Natural killer cell (primary cell): ENCODE results near the gene PLIN4. TPM values are rescaled to one million over a fixed set of nuclear protein-coding genes. Genes with fewer than 3 reads are reported as not detected.

Source experiments
- ATAC-seq, 3 donors: fragments of 150-1000 bp in 2 of 3; fragments of 200-7000 bp in 1 of 3; cut with Tn5 transposase; 1 replicate in 1 of 3; 2 replicates in 2 of 3; pipeline ENCODE4 v1.10.0; 2021; ENCODE audit warnings: mild to moderate bottlenecking in 2 of 3, moderate library complexity in 2 of 3
- DNase-seq, 2 donors: peaks; one replicate each; pipeline versions ENCODE4 v3.0.0 to v3.0.0-alpha.2; 2013 to 2021; ENCODE audit warnings: mixed read lengths in 1 of 2
- H3K27ac ChIP-seq: one replicate; pipeline ENCODE4 v1.5.1; 2013; ENCODE audit warnings: mild to moderate bottlenecking, low read length
- H3K27me3 ChIP-seq: one replicate; pipeline ENCODE4 v1.6.1; 2013; ENCODE audit warnings: low read length; ENCODE audit not compliant: control insufficient read depth, insufficient read depth
- H3K36me3 ChIP-seq: one replicate; pipeline ENCODE4 v1.6.1; 2013; ENCODE audit warnings: low read length; ENCODE audit not compliant: control insufficient read depth, insufficient read depth
- H3K4me1 ChIP-seq: one replicate; pipeline ENCODE4 v1.6.1; 2013; ENCODE audit warnings: low read length; ENCODE audit not compliant: control insufficient read depth, insufficient read depth
- H3K4me3 ChIP-seq: one replicate; pipeline ENCODE4 v1.5.1; 2013; ENCODE audit warnings: low read length
- H3K9me3 ChIP-seq: one replicate; pipeline ENCODE4 v1.6.1; 2013; ENCODE audit warnings: low read length; ENCODE audit not compliant: control insufficient read depth, insufficient read depth
- H3K27ac Mint-ChIP-seq, 2 donors: one replicate each; pipeline ENCODE4 v1.8.0; 2022; ENCODE audit warnings: mild to moderate bottlenecking in 2 of 2, mixed read lengths in 2 of 2, moderate library complexity in 1 of 2
- H3K27me3 Mint-ChIP-seq, 2 donors: one replicate each; pipeline ENCODE4 v1.8.0; 2022; ENCODE audit warnings: low read depth in 2 of 2, mixed read lengths in 2 of 2
- H3K36me3 Mint-ChIP-seq: one replicate; pipeline ENCODE4 v1.8.0; 2022; ENCODE audit warnings: mixed read lengths
- H3K4me1 Mint-ChIP-seq, 2 donors: one replicate each; pipeline ENCODE4 v1.8.0; 2022; ENCODE audit warnings: mixed read lengths in 2 of 2
- H3K4me3 Mint-ChIP-seq: one replicate; pipeline ENCODE4 v1.8.0; 2022; ENCODE audit warnings: mild to moderate bottlenecking, moderate library complexity, mixed read lengths
- H3K9me3 Mint-ChIP-seq, 2 donors: one replicate each; pipeline ENCODE4 v1.8.0; 2022; ENCODE audit warnings: mixed read lengths in 2 of 2
- WGBS: methylation state at CpG from one replicate; pipeline ENCODE4 v1.1.7; 2013; ENCODE audit warnings: missing lambda C conversion rate; ENCODE audit not compliant: insufficient coverage; 5-methylcytosine and 5-hydroxymethylcytosine counted together
- intact Hi-C: fragments of 100-400 bp; cut with micrococcal nuclease; formaldehyde crosslinking; loops from one replicate; pipeline ENCODE4 v1.14.2; 2022
- total RNA-seq, 4 donors: library from RNA; stranded (reverse); fragments of 120-200 nt in 1 of 4; gene quantifications; one replicate each; pipeline versions ENCODE4 v1.2.3 to v1.2.4, GENCODE V29; 2013 to 2022
- TF ChIP-seq, protein P1 (sequence below): fragments of 200-600 bp; IDR thresholded peaks from one replicate; pipeline ENCODE4 v1.8.0; 2022; ENCODE audit warnings: antibody characterized with exemption

PLIN4 gene
- total RNA-seq, 3 donors from 2014 or later (not counting 1 experiment from before 2014, with no cell fraction given), result 0.33 TPM; not detected in 2

DNA sequence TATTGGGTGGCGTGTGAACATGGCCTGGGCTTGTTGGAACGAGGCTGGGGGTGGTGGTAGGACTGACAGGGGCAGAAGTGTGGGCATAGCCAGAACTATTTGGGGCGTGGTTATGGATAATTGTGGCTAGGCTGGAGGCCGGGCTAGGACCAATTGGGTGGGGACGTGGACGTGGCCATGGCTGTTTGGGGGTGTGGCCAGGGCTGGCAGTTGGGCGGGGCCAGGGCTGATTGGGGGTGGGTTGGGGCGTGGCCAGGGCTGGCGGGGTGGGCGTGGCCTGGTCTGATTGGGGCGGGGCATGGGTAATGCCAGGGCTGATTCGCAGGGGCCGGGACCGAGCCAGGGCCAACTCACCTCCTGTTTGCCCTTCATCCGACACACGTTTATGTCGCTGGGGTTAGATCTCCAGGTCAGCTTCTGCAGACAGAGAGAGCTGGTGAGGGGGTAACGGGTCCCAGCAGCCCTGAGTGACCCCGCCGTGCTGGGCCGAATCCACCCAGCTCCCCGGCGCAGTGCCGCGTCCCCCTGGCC is 38.4 kb upstream of the PLIN4 start:
- Histone ChIP-seq H3K36me3 (no peaks in the 10 kb centered on the region), H3K4me3 (no peak overlapping the region), H3K4me1 (peaks cover 7% of the 10 kb centered on the region), H3K9me3 (no peaks in the 10 kb centered on the region), H3K27ac (no peak overlapping the region), H3K27me3 (no peaks in the 10 kb centered on the region)
- H3K9me3 Mint-ChIP-seq, result peaks cover 4 to 6% of the 10 kb centered on the region in 2 donors
- H3K4me1 Mint-ChIP-seq, result peaks cover 0 to 7% of the 10 kb centered on the region in 2 donors
- H3K27ac Mint-ChIP-seq, result no peak overlapping the region
- ATAC-seq (no peak), DNase-seq (no peak)
- no peaks in the 10 kb centered on the region for H3K36me3 Mint-ChIP-seq
- H3K4me3 Mint-ChIP-seq, result no peak overlapping the region
- peaks cover 0 to 2% of the 10 kb centered on the region in 2 donors for H3K27me3 Mint-ChIP-seq
- intact Hi-C loops, result no loop called here
- WGBS, result 91% methylated on average over 25 of the region's 25 CpGs
- TF ChIP-seq, protein P1, sequence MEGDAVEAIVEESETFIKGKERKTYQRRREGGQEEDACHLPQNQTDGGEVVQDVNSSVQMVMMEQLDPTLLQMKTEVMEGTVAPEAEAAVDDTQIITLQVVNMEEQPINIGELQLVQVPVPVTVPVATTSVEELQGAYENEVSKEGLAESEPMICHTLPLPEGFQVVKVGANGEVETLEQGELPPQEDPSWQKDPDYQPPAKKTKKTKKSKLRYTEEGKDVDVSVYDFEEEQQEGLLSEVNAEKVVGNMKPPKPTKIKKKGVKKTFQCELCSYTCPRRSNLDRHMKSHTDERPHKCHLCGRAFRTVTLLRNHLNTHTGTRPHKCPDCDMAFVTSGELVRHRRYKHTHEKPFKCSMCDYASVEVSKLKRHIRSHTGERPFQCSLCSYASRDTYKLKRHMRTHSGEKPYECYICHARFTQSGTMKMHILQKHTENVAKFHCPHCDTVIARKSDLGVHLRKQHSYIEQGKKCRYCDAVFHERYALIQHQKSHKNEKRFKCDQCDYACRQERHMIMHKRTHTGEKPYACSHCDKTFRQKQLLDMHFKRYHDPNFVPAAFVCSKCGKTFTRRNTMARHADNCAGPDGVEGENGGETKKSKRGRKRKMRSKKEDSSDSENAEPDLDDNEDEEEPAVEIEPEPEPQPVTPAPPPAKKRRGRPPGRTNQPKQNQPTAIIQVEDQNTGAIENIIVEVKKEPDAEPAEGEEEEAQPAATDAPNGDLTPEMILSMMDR, result no peak

DNA sequence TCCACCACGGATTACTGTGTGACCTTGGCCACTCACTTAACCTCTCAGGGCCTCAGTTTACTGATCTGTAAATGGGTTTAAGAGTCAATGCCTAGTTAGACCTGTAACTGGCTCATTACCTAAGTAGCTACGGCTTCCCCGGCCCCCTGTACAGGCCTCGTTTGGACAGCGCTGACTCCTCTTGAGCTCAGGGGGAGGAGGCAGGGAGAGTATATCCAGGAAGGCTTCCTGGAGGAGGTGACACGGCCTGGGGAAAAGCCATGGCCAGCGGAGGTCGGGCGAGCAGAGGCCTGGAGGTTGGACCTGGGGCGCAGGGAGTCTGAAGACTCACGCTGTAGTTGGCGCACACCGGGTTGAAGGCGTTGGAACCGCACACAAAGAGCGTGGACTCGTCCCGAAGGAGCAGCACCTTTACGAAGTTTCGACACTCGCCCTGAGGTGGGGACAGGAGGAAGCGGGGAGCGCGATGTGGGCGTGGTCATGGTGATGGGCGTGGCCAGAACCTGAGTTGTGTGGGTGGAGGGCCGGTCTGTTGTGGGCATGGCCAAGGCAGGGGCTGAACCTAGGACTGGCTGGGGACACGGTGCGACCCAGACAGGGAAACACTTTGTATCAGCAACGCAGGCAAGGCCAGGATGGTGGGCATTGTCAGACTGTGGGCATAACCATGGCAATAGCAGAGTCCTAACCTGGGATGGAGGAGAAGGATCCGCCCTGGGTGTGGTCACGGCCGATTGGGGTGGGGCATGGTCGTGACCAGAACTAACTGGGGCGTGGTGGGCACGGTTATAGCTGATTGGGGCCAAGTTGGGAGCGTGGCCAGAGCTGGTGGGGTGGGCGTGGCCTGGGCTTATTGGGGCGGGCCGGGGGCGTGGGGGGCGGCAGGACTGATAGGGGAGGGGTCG is 37.6 kb upstream of the PLIN4 start:
- no peak overlapping the region for H3K4me3 ChIP-seq
- Mint-ChIP-seq H3K27ac (no peak overlapping the region), H3K9me3 (peaks cover 4 to 6% of the 10 kb centered on the region in 2 donors), H3K27me3 (peaks cover 0 to 2% of the 10 kb centered on the region in 2 donors), H3K36me3 (no peaks in the 10 kb centered on the region), H3K4me1 (peaks cover 0 to 7% of the 10 kb centered on the region in 2 donors), H3K4me3 (no peak overlapping the region)
- no peaks in the 10 kb centered on the region for H3K36me3 ChIP-seq
- no peak for ATAC-seq
- TF ChIP-seq, protein P1, result no peak
- H3K27ac ChIP-seq, result no peak overlapping the region
- no peak for DNase-seq
- H3K27me3 ChIP-seq, result no peaks in the 10 kb centered on the region
- no peaks in the 10 kb centered on the region for H3K9me3 ChIP-seq
- 91% methylated on average over 43 of the region's 43 CpGs for WGBS
- peaks cover 7% of the 10 kb centered on the region for H3K4me1 ChIP-seq
- intact Hi-C loops, result no loop called here

DNA sequence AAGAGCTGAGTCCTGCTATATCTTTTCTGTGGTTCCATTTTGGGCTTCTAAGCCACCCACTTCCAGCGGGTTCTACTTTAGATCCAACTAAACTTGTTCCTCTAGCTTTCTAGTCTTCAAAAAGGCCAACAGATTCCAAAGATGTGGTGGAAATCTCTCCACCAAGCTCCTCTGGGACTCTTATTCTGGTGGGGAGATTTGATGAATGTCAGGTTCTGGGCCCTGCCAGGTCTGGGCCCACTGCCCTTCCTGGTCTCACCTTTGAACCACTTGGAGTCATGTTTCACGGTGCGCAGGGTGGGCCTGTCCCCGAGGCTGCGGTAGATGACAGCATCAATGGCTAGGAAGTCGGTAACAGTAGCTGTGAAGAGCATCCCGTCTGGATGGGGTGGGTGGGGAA is 36.4 kb upstream of the PLIN4 start:
- H3K4me1 ChIP-seq, result peaks cover 7% of the 10 kb centered on the region
- WGBS, result 95% methylated on average over 7 of the region's 7 CpGs
- Mint-ChIP-seq H3K27me3 (peaks cover 0 to 5% of the 10 kb centered on the region in 2 donors), H3K4me1 (peaks cover 0 to 7% of the 10 kb centered on the region in 2 donors), H3K36me3 (no peaks in the 10 kb centered on the region), H3K27ac (no peak overlapping the region), H3K4me3 (no peak overlapping the region), H3K9me3 (peaks cover 4 to 6% of the 10 kb centered on the region in 2 donors)
- no peaks in the 10 kb centered on the region for H3K27me3 ChIP-seq
- TF ChIP-seq, protein P1, result no peak
- H3K9me3 ChIP-seq, result no peaks in the 10 kb centered on the region
- no peaks in the 10 kb centered on the region for H3K36me3 ChIP-seq
- H3K4me3 ChIP-seq, result no peak overlapping the region
- ATAC-seq, result no peak
- DNase-seq, result no peak
- H3K27ac ChIP-seq, result no peak overlapping the region
- intact Hi-C loops, result no loop called here
